GM23338 (cell line): Measurements from ENCODE around the gene ANKRD6. TPM values are rescaled to one million over a fixed set of nuclear protein-coding genes. Genes with fewer than 3 reads are reported as not detected.
A peak's percentile ranks its signal among the peaks of the same experiment; 100 is the strongest.

Experiments used
- ATAC-seq: fragments of 200-7000 bp; cut with Tn5 transposase; 3 replicates; pipeline ENCODE4 v1.9.1; 2020
- DNase-seq: peaks from one replicate; pipeline ENCODE4 v3.0.0-alpha.2; 2015; ENCODE audit warnings: low spot score
- H2AFZ ChIP-seq: fragments of 200-600 bp; sonication (generic); 2 replicates; pipeline ENCODE4 v1.8.0; 2016; ENCODE audit warnings: antibody characterized with exemption, mild to moderate bottlenecking, moderate library complexity
- H3F3A ChIP-seq: fragments of 200-600 bp; sonication (generic); replicated peaks from 2 replicates; pipeline ENCODE4 v1.8.0; 2017; ENCODE audit warnings: antibody characterized with exemption, mixed run types, low read depth
- H3K27ac ChIP-seq: fragments of 200-600 bp; sonication (generic); 2 replicates; pipeline ENCODE4 v1.6.1; 2016; ENCODE audit warnings: low read depth
- H3K27me3 ChIP-seq: fragments of 200-600 bp; sonication (generic); 2 replicates; pipeline ENCODE4 v1.8.0; 2016; ENCODE audit warnings: mild to moderate bottlenecking, mixed run types, moderate library complexity; ENCODE audit not compliant: insufficient read depth
- H3K36me3 ChIP-seq: fragments of 200-600 bp; sonication (generic); 2 replicates; pipeline ENCODE4 v1.8.0; 2016; ENCODE audit warnings: mild to moderate bottlenecking; ENCODE audit not compliant: insufficient read depth
- H3K4me1 ChIP-seq: fragments of 200-600 bp; sonication (generic); 2 replicates; pipeline ENCODE4 v1.8.0; 2016; ENCODE audit warnings: mild to moderate bottlenecking, moderate library complexity; ENCODE audit not compliant: insufficient read depth
- H3K4me2 ChIP-seq: fragments of 200-600 bp; sonication (generic); 2 replicates; pipeline ENCODE4 v1.7.1; 2017; ENCODE audit warnings: mixed run types
- H3K4me3 ChIP-seq: fragments of 200-600 bp; sonication (generic); 2 replicates; pipeline ENCODE4 v1.6.1; 2016; ENCODE audit warnings: mixed run types
- H3K79me2 ChIP-seq: fragments of 200-600 bp; sonication (generic); replicated peaks from 2 replicates; pipeline ENCODE4 v1.8.0; 2017; ENCODE audit warnings: mild to moderate bottlenecking; ENCODE audit not compliant: insufficient read depth
- H3K9me2 ChIP-seq: fragments of 200-600 bp; sonication (generic); 2 replicates; pipeline ENCODE4 v1.8.0; 2017; ENCODE audit not compliant: insufficient read depth
- H4K20me1 ChIP-seq: fragments of 200-600 bp; sonication (generic); replicated peaks from 2 replicates; pipeline ENCODE4 v1.8.0; 2017; ENCODE audit warnings: mild to moderate bottlenecking; ENCODE audit not compliant: insufficient read depth
- H3K27ac Mint-ChIP-seq: 2 replicates; pipeline ENCODE4 v1.8.0; 2020; ENCODE audit warnings: inconsistent platforms, mild to moderate bottlenecking, moderate library complexity, mixed read lengths
- H3K27me3 Mint-ChIP-seq: 3 replicates; pipeline ENCODE4 v1.8.0; 2022; ENCODE audit warnings: low read depth, mild to moderate bottlenecking, moderate library complexity, mixed read lengths, inconsistent platforms; ENCODE audit not compliant: insufficient read depth, poor library complexity
- H3K36me3 Mint-ChIP-seq: 3 replicates; pipeline ENCODE4 v1.8.0; 2021; ENCODE audit warnings: low read depth, mild to moderate bottlenecking, inconsistent platforms, moderate library complexity, mixed read lengths
- H3K4me1 Mint-ChIP-seq: 3 replicates; pipeline ENCODE4 v1.8.0; 2020; ENCODE audit warnings: mild to moderate bottlenecking, inconsistent platforms, mixed read lengths
- H3K4me3 Mint-ChIP-seq: 3 replicates; pipeline ENCODE4 v1.8.0; 2021; ENCODE audit warnings: moderate library complexity, mild to moderate bottlenecking, inconsistent platforms, mixed read lengths
- H3K9me3 Mint-ChIP-seq: 3 replicates; pipeline ENCODE4 v1.8.0; 2020; ENCODE audit warnings: moderate library complexity, mild to moderate bottlenecking, inconsistent platforms, mixed read lengths
- EZH2phosphoT487 ChIP-seq: fragments of 200-600 bp; sonication (generic); IDR thresholded peaks from one replicate; pipeline ENCODE4 v1.8.1; 2018; ENCODE audit warnings: antibody characterized with exemption; ENCODE audit not compliant: unreplicated experiment
- JUNB ChIP-seq: IDR thresholded peaks from one replicate; pipeline ENCODE4 v1.6.1; 2016; ENCODE audit warnings: antibody characterized with exemption; ENCODE audit not compliant: unreplicated experiment
- NANOG ChIP-seq: IDR thresholded peaks from 2 replicates; pipeline ENCODE4 v1.6.1; 2016; ENCODE audit warnings: antibody characterized with exemption, borderline replicate concordance
- STAT1 ChIP-seq: IDR thresholded peaks from one replicate; pipeline ENCODE4 v1.6.1; 2016; ENCODE audit warnings: antibody characterized with exemption; ENCODE audit not compliant: unreplicated experiment
- ZNF114 ChIP-seq: fragments of 250-450 bp; sonication (Bioruptor Pico); IDR thresholded peaks from 2 replicates; pipeline ENCODE4 v1.5.0; 2020; ENCODE audit warnings: mild to moderate bottlenecking, moderate library complexity
- polyA plus RNA-seq: library from polyadenylated mRNA; unstranded; fragments of >200 nt; fragmentation: Nextera tagmentation; extraction: Ambion mirVana; gene quantifications from 2 replicates; pipeline ENCODE4 v1.2.1, GENCODE V29; 2016
- total RNA-seq: library from RNA; depleted of rRNA; stranded (reverse); fragments of >200 nt; shearing (Covaris generic); gene quantifications from 2 replicates; pipeline ENCODE4 v1.2.3, GENCODE V29; 2014
- TF ChIP-seq, protein P1 (sequence below): IDR thresholded peaks from 2 replicates; pipeline ENCODE4 v1.6.1; 2016; ENCODE audit warnings: antibody characterized with exemption
- TF ChIP-seq, protein P2 (sequence below): fragments of 250-450 bp; sonication (Bioruptor Pico); IDR thresholded peaks from 2 replicates; pipeline ENCODE4 v1.5.0; 2020; ENCODE audit warnings: mild to moderate bottlenecking, moderate library complexity
- TF ChIP-seq, protein P3 (sequence below): IDR thresholded peaks from one replicate; pipeline ENCODE4 v1.6.1; 2018; ENCODE audit warnings: antibody characterized with exemption; ENCODE audit not compliant: unreplicated experiment

ANKRD6 gene
- total and polyA plus RNA-seq, 2 experiments from 2014 or later: 3.2 to 9.2 TPM

DNA sequence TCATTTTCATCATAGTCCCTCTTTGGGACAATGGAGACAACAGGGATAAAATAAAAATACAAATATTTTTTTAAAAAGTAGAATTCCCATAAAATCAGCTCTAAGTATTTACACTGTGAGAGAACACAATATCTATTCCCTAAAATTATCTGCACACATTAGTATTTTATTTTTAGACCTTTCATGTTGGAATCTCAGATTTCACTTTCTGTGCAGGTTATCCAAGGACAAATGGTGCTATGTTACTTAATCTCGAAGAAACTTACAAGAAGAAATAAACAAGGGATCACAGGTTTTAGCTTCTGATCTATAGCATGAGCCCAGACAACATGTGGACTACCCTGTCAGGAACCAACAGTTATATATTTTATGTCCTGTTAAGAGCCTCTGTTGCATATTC lies 228.6 kb downstream of the ANKRD6 start:
- Histone ChIP-seq H3K36me3 (peaks cover 91% of the 10 kb centered on the region), H3K4me3 (no peak overlapping the region), H3K79me2 (peaks cover 8% of the 10 kb centered on the region; the same call in 1 of the 2 replicates), H3K27ac (no peak overlapping the region), H2AFZ (no peak overlapping the region), H3K4me2 (no peak overlapping the region), H4K20me1 (no peaks in the 10 kb centered on the region; the same call in 1 of the 2 replicates), H3K27me3 (no peaks in the 10 kb centered on the region), H3F3A (peaks cover 13% of the 10 kb centered on the region; the same call in 1 of the 2 replicates), H3K9me2 (no peaks in the 10 kb centered on the region), H3K4me1 (no peaks in the 10 kb centered on the region)
- TF ChIP-seq JUNB (no peak), ZNF114 (CRISPR knock-in tag) (no peak)
- DNase-seq (no peak), ATAC-seq (no peak)
- H3K27ac Mint-ChIP-seq: no peak overlapping the region
- no peak overlapping the region for H3K4me3 Mint-ChIP-seq
- no peaks in the 10 kb centered on the region for H3K4me1 Mint-ChIP-seq
- H3K9me3 Mint-ChIP-seq: no peaks in the 10 kb centered on the region
- peaks cover 8% of the 10 kb centered on the region for H3K27me3 Mint-ChIP-seq
- H3K36me3 Mint-ChIP-seq: peaks cover 91% of the 10 kb centered on the region

DNA sequence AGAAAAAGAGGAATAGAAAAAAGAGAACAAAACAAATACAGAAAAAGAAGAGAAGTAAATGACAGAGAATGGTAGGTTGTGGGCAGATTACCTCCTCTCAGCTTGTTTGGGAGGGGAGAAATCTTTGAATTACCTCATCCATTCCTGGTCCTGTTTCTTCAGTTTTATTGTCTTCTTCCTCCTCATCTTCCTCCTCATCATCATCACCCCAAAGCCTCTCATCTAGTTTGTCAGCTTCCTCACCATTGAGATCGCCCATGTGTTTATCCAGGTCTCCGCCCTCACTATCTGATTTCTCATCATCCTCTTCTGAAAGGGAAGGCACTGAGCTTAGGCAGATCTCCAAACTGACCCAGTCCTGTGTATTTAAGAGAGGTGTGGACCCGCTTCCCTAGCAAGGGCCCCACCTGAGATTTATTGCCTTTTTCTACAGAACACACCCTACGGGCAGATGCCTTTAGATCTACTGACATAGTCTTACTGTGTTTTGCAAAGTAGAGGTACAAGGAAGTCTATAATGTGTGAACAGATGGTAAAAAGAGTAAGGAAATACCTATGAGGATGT lies 229.8 kb downstream of the ANKRD6 start:
- Histone ChIP-seq H3K9me2 (no peaks in the 10 kb centered on the region), H3K36me3 (peaks cover 90% of the 10 kb centered on the region), H2AFZ (no peak overlapping the region), H3K4me3 (no peak overlapping the region), H3K4me2 (no peak overlapping the region), H3K27me3 (no peaks in the 10 kb centered on the region), H4K20me1 (no peaks in the 10 kb centered on the region; the same call in 1 of the 2 replicates), H3K4me1 (peaks cover 7% of the 10 kb centered on the region), H3K79me2 (peaks cover 16% of the 10 kb centered on the region; the same call in 1 of the 2 replicates), H3F3A (peaks cover 13% of the 10 kb centered on the region; the same call in 1 of the 2 replicates), H3K27ac (peak overlapping the region; percentile 68)
- peaks cover 5% of the 10 kb centered on the region; the same call in 2 of the 3 replicates for H3K4me1 Mint-ChIP-seq
- ATAC-seq (no peak), DNase-seq (no peak)
- no peak overlapping the region for H3K4me3 Mint-ChIP-seq
- H3K27me3 Mint-ChIP-seq: peaks cover 8% of the 10 kb centered on the region
- H3K9me3 Mint-ChIP-seq: no peaks in the 10 kb centered on the region
- peaks cover 91% of the 10 kb centered on the region for H3K36me3 Mint-ChIP-seq
- TF ChIP-seq, protein P1, sequence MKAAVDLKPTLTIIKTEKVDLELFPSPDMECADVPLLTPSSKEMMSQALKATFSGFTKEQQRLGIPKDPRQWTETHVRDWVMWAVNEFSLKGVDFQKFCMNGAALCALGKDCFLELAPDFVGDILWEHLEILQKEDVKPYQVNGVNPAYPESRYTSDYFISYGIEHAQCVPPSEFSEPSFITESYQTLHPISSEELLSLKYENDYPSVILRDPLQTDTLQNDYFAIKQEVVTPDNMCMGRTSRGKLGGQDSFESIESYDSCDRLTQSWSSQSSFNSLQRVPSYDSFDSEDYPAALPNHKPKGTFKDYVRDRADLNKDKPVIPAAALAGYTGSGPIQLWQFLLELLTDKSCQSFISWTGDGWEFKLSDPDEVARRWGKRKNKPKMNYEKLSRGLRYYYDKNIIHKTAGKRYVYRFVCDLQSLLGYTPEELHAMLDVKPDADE: no peak
- TF ChIP-seq STAT1 (no peak), NANOG (no peak), ZNF114 (CRISPR knock-in tag) (no peak), EZH2phosphoT487 (no peak)
- TF ChIP-seq, protein P2, sequence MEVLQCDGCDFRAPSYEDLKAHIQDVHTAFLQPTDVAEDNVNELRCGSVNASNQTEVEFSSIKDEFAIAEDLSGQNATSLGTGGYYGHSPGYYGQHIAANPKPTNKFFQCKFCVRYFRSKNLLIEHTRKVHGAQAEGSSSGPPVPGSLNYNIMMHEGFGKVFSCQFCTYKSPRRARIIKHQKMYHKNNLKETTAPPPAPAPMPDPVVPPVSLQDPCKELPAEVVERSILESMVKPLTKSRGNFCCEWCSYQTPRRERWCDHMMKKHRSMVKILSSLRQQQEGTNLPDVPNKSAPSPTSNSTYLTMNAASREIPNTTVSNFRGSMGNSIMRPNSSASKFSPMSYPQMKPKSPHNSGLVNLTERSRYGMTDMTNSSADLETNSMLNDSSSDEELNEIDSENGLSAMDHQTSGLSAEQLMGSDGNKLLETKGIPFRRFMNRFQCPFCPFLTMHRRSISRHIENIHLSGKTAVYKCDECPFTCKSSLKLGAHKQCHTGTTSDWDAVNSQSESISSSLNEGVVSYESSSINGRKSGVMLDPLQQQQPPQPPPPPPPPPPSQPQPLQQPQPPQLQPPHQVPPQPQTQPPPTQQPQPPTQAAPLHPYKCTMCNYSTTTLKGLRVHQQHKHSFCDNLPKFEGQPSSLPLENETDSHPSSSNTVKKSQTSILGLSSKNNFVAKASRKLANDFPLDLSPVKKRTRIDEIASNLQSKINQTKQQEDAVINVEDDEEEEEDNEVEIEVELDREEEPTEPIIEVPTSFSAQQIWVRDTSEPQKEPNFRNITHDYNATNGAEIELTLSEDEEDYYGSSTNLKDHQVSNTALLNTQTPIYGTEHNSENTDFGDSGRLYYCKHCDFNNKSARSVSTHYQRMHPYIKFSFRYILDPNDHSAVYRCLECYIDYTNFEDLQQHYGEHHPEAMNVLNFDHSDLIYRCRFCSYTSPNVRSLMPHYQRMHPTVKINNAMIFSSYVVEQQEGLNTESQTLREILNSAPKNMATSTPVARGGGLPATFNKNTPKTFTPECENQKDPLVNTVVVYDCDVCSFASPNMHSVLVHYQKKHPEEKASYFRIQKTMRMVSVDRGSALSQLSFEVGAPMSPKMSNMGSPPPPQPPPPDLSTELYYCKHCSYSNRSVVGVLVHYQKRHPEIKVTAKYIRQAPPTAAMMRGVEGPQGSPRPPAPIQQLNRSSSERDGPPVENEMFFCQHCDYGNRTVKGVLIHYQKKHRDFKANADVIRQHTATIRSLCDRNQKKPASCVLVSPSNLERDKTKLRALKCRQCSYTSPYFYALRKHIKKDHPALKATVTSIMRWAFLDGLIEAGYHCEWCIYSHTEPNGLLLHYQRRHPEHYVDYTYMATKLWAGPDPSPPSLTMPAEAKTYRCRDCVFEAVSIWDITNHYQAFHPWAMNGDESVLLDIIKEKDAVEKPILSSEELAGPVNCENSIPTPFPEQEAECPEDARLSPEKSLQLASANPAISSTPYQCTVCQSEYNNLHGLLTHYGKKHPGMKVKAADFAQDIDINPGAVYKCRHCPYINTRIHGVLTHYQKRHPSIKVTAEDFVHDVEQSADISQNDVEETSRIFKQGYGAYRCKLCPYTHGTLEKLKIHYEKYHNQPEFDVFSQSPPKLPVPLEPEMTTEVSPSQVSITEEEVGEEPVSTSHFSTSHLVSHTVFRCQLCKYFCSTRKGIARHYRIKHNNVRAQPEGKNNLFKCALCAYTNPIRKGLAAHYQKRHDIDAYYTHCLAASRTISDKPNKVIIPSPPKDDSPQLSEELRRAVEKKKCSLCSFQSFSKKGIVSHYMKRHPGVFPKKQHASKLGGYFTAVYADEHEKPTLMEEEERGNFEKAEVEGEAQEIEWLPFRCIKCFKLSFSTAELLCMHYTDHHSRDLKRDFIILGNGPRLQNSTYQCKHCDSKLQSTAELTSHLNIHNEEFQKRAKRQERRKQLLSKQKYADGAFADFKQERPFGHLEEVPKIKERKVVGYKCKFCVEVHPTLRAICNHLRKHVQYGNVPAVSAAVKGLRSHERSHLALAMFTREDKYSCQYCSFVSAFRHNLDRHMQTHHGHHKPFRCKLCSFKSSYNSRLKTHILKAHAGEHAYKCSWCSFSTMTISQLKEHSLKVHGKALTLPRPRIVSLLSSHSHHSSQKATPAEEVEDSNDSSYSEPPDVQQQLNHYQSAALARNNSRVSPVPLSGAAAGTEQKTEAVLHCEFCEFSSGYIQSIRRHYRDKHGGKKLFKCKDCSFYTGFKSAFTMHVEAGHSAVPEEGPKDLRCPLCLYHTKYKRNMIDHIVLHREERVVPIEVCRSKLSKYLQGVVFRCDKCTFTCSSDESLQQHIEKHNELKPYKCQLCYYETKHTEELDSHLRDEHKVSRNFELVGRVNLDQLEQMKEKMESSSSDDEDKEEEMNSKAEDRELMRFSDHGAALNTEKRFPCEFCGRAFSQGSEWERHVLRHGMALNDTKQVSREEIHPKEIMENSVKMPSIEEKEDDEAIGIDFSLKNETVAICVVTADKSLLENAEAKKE: no peak
- TF ChIP-seq, protein P3, sequence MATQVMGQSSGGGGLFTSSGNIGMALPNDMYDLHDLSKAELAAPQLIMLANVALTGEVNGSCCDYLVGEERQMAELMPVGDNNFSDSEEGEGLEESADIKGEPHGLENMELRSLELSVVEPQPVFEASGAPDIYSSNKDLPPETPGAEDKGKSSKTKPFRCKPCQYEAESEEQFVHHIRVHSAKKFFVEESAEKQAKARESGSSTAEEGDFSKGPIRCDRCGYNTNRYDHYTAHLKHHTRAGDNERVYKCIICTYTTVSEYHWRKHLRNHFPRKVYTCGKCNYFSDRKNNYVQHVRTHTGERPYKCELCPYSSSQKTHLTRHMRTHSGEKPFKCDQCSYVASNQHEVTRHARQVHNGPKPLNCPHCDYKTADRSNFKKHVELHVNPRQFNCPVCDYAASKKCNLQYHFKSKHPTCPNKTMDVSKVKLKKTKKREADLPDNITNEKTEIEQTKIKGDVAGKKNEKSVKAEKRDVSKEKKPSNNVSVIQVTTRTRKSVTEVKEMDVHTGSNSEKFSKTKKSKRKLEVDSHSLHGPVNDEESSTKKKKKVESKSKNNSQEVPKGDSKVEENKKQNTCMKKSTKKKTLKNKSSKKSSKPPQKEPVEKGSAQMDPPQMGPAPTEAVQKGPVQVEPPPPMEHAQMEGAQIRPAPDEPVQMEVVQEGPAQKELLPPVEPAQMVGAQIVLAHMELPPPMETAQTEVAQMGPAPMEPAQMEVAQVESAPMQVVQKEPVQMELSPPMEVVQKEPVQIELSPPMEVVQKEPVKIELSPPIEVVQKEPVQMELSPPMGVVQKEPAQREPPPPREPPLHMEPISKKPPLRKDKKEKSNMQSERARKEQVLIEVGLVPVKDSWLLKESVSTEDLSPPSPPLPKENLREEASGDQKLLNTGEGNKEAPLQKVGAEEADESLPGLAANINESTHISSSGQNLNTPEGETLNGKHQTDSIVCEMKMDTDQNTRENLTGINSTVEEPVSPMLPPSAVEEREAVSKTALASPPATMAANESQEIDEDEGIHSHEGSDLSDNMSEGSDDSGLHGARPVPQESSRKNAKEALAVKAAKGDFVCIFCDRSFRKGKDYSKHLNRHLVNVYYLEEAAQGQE: no peak
- H3K27ac Mint-ChIP-seq: peak overlapping the region; percentile 28; the same call in 1 of the 2 replicates
